ENCODE measurements around the gene OR5V1. TPM values are rescaled to one million over a fixed set of nuclear protein-coding genes. Genes with fewer than 3 reads are reported as not detected.

OR5V1 gene
- total RNA-seq (2012; rRNA removed) (not detected in 2 replicates), polyA plus RNA-seq (2012; rRNA removed) (not detected in 2 replicates), Bru-seq, nascent RNA (not detected), BruChase-seq, experiment 1, labeled RNA remaining after a 6-hour chase (not detected), BruChase-seq, experiment 2, labeled RNA remaining after a 2-hour chase (not detected)
- not detected in 2 replicates for polyA plus RNA-seq (2012; cell fraction: cytosol; rRNA removed)
- not detected in 2 replicates for polyA plus RNA-seq (2012; cell fraction: nucleus; rRNA removed; ENCODE audit: low replicate concordance)
- long read RNA-seq, result 0 reads

GRCh38 chr6:29368765-29369164 lies at the start of gene OR5V1:
OR5V1 (minus strand) TSS chr6:29368865; CDS start chr6:29356195, 12,670 bp downstream.
- H4K5ac ChIP-seq (ENCODE audit: low read depth, low read length), result no peak within 1 kb of the TSS
- H4K91ac ChIP-seq (ENCODE audit: insufficient read depth, low read depth, low read length), result no peak within 1 kb of the TSS
- no peak for ATAC-seq (ENCODE audit: low read depth)
- H3K27ac ChIP-seq (ENCODE audit: insufficient read depth, low read length), result no peak within 1 kb of the TSS
- no peak within 1 kb of the TSS for H2BK20ac ChIP-seq (ENCODE audit: low read depth, low read length)
- H3K4ac ChIP-seq (ENCODE audit: low read depth, low read length), result no peak within 1 kb of the TSS
- H3K18ac ChIP-seq (ENCODE audit: low read depth, low read length), result no peak within 1 kb of the TSS
- no peaks in the 10 kb centered on the region for H4K20me1 ChIP-seq (ENCODE audit: insufficient read depth, low read length)
- BruUV-seq (replicated peaks), result no TSS peak
- H3K4me2 ChIP-seq (ENCODE audit: low read depth, low read length), result no peak within 1 kb of the TSS
- no peak within 1 kb of the TSS for H2BK120ac ChIP-seq (ENCODE audit: low read depth, low read length)
- ChIA-PET CTCF (no interaction called here), POLR2A (ENCODE audit: unreplicated experiment) (no interaction called here)
- H3K56ac ChIP-seq (ENCODE audit: extremely low read depth, insufficient read depth, low read length), result no peak within 1 kb of the TSS
- H3K9ac ChIP-seq (ENCODE audit: low read depth, low read length), result no peak within 1 kb of the TSS
- intact Hi-C loops (cut with micrococcal nuclease), result no loop called here
- H3K36me3 ChIP-seq (ENCODE audit: control insufficient read depth, insufficient read depth, low read length), result no peaks in the 10 kb centered on the region
- WGBS, 2 experiments (ENCODE audit: extremely low coverage in 2 of 2, insufficient read length in 1 of 2), result 60% methylated on average over 1 of the region's 3 CpGs; no CpG with 5 or more reads in 1 of the 2 experiments
- no peaks in the 10 kb centered on the region for H3K4me1 ChIP-seq (ENCODE audit: control insufficient read depth, insufficient read depth, low read length)
- peaks cover 8% of the 10 kb centered on the region for H3K9me3 ChIP-seq (ENCODE audit: control insufficient read depth, insufficient read depth, low read length)
- H3K14ac ChIP-seq (replicated peaks; ENCODE audit: low read depth, low read length), result no peak within 1 kb of the TSS
- in situ Hi-C loops (cut with MboI; ENCODE audit: low sequenced_read_pairs), result no loop called here
- H3K23ac ChIP-seq (ENCODE audit: low read depth, low read length), result no peak within 1 kb of the TSS
- H2AK9ac ChIP-seq (replicated peaks; ENCODE audit: low read depth, low read length, poor library complexity), result no peak within 1 kb of the TSS
- H3K9me1 ChIP-seq (ENCODE audit: insufficient read depth, low read length), result no peaks in the 10 kb centered on the region
- no peak within 1 kb of the TSS for H2AFZ ChIP-seq (replicated peaks; ENCODE audit: low read length, poor library complexity)
- dilution Hi-C loops (cut with HindIII; ENCODE audit: low sequenced_read_pairs, unreplicated experiment), result no loop called here
- no peak within 1 kb of the TSS for H2BK15ac ChIP-seq (ENCODE audit: low read depth, low read length)
- TF ChIP-seq MAFK (IDR thresholded peaks at IDR 0.05; ENCODE audit: low read depth, low read length), result no peak
- no peak for TF ChIP-seq BHLHE40 (IDR thresholded peaks at IDR 0.05; ENCODE audit: low read depth, low read length)
- DNase-seq, result no peak
- H3K79me1 ChIP-seq (ENCODE audit: low read depth in 1 of 2, low read length in 2 of 2), result no peaks in the 10 kb centered on the region
- H3K4me3 ChIP-seq (ENCODE audit: insufficient read depth, low read depth, low read length), result no peak within 1 kb of the TSS
- H3K27me3 ChIP-seq (ENCODE audit: control insufficient read depth, insufficient read depth, low read length), result no peaks in the 10 kb centered on the region
- no peak within 1 kb of the TSS for H2BK5ac ChIP-seq (ENCODE audit: low read depth, low read length, poor library complexity, severe bottlenecking)
- no peak within 1 kb of the TSS for H2AK5ac ChIP-seq (ENCODE audit: low read depth, low read length)
- H4K8ac ChIP-seq (ENCODE audit: low read depth in 2 of 2, low read length in 2 of 2), result no peak within 1 kb of the TSS
